ENCODE measurements around the gene FRMD4B. TPM values are rescaled to one million over a fixed set of nuclear protein-coding genes. Genes with fewer than 3 reads are reported as not detected.

Gene FRMD4B
- total and polyA plus RNA-seq, 2 donors (not counting 3 experiments of a cell fraction or from before 2014, with no cell fraction given) = 66.4 to 89.7 TPM

DNA sequence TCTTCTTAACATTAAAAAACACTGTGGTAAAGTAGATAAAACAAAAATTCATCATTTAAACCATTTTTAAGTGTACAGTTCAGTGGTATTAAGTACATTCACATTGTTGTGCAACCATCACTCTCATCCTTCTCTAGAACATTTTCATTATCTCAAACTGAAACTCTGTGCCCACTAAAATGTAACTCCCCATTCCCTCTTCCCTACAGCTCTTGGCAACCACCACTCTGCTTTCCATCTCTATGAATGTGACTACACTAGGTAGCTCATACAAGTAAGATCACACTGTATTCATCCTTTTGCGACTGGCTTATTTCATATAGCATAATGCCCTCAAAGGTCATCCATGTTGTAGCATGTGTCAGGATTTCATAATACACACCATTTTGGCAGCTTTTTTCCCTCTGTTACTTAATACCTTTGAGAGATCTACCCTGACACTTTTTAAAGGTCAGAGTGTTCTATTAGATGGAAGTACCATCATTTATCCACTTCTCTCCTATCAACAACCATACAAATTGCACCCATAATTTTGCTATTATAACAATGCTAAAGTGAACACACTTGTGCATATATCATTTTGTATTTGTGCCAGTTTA lies 42.9 kb upstream of the FRMD4B start:
- dilution Hi-C loops (cut with MboI; ENCODE audit: extremely low pct_ligation_motif_present, low sequenced_read_pairs) = loop anchor here (10.0 kb wide), 1 partner anchor 104 kb away; no protein-coding TSS in a partner anchor
- FAIRE-seq = no peak

More for the DNA sequence above, 42.9 kb upstream of the FRMD4B start:
- Histone ChIP-seq H4K20me1 (replicated peaks; ENCODE audit: control insufficient read depth, extremely low read depth, insufficient read depth, low read length) (no peaks in the 10 kb centered on the region), H3K9ac (replicated peaks; ENCODE audit: extremely low read depth, insufficient read depth, low read length) (no peak overlapping the region), H3K36me3 (ENCODE audit: control insufficient read depth in 2 of 2, extremely low read depth in 1 of 2, insufficient read depth in 2 of 2, low read length in 2 of 2) (no peaks in the 10 kb centered on the region), H3K4me1 (ENCODE audit: control insufficient read depth, extremely low read depth, insufficient read depth, low read length) (no peaks in the 10 kb centered on the region), H3K27me3 (ENCODE audit: control insufficient read depth in 2 of 2, insufficient read depth in 2 of 2, low read length in 2 of 2) (no peaks in the 10 kb centered on the region), H2AFZ (ENCODE audit: low read depth, low read length) (no peak overlapping the region), H3K9me1 (replicated peaks; ENCODE audit: control insufficient read depth, extremely low read depth, insufficient read depth, low read length) (no peaks in the 10 kb centered on the region), H3K4me2 (ENCODE audit: insufficient read depth, low read length) (no peak overlapping the region), H3K9me3 (replicated peaks; ENCODE audit: control insufficient read depth, insufficient read depth, low read length) (no peaks in the 10 kb centered on the region), H3K79me2 (ENCODE audit: control insufficient read depth, insufficient read depth, low read length) (no peaks in the 10 kb centered on the region), H3K27ac (ENCODE audit: insufficient read depth, low read depth, low read length) (no peak overlapping the region), H3K4me3 (replicated peaks in 1 of 3; ENCODE audit: insufficient read depth in 1 of 3, low read depth in 1 of 3, low read length in 3 of 3) (no peak overlapping the region)
- no peak for DNase-seq (ENCODE audit: low read depth, low spot score)
- TF ChIP-seq POLR2AphosphoS5 (IDR thresholded peaks at IDR 0.05; ENCODE audit: insufficient read depth, low read depth, low read length) (no peak), MYC (IDR thresholded peaks at IDR 0.05; ENCODE audit: low read depth, low read length) (no peak), FOS (IDR thresholded peaks at IDR 0.05; ENCODE audit: borderline replicate concordance, insufficient read depth, low read length) (no peak), GATA2 (IDR thresholded peaks at IDR 0.05; ENCODE audit: insufficient read depth, insufficient read length, low read depth, low read length) (no peak), JUN (IDR thresholded peaks at IDR 0.05; ENCODE audit: borderline replicate concordance, insufficient read depth, insufficient read length, low read depth) (no peak), EZH2 (IDR thresholded peaks at IDR 0.05; ENCODE audit: borderline replicate concordance, low read depth, low read length, severe bottlenecking) (no peak), POLR2A (IDR thresholded peaks at IDR 0.05; ENCODE audit: low read depth, low read length) (no peak)
- TF ChIP-seq, protein P1, sequence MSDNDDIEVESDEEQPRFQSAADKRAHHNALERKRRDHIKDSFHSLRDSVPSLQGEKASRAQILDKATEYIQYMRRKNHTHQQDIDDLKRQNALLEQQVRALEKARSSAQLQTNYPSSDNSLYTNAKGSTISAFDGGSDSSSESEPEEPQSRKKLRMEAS (IDR thresholded peaks at IDR 0.05; ENCODE audit: insufficient read depth, insufficient read length) = no peak
- TF ChIP-seq, protein P2, sequence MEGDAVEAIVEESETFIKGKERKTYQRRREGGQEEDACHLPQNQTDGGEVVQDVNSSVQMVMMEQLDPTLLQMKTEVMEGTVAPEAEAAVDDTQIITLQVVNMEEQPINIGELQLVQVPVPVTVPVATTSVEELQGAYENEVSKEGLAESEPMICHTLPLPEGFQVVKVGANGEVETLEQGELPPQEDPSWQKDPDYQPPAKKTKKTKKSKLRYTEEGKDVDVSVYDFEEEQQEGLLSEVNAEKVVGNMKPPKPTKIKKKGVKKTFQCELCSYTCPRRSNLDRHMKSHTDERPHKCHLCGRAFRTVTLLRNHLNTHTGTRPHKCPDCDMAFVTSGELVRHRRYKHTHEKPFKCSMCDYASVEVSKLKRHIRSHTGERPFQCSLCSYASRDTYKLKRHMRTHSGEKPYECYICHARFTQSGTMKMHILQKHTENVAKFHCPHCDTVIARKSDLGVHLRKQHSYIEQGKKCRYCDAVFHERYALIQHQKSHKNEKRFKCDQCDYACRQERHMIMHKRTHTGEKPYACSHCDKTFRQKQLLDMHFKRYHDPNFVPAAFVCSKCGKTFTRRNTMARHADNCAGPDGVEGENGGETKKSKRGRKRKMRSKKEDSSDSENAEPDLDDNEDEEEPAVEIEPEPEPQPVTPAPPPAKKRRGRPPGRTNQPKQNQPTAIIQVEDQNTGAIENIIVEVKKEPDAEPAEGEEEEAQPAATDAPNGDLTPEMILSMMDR (IDR thresholded peaks at IDR 0.05; ENCODE audit: extremely low read depth in 1 of 2, insufficient read depth in 1 of 2, low read depth in 1 of 2, low read length in 2 of 2) = no peak
- no TSS peak for BruUV-seq (replicated peaks)
- ChIA-PET POLR2A (interaction anchor here (1.2 kb wide), 1 partner anchor 111 kb away, joined by 9 read pairs; no protein-coding TSS in a partner anchor), CTCF (interaction anchor here (1.3 to 7.3 kb wide), 6 partner anchors 11 to 309 kb away, joined by 5 to 111 read pairs (median 12); no protein-coding TSS in a partner anchor)
- intact Hi-C loops (cut with micrococcal nuclease) = loop anchor here (5.0 kb wide), 1 partner anchor 519 kb away; no protein-coding TSS in a partner anchor

All from endothelial cell of umbilical vein (primary cell).